ENCODE data around the gene HSPA2.
A peak's percentile ranks its signal among the peaks of the same experiment; 100 is the strongest.
"Not testable (repeated sequence)": the region's sequence is repeated elsewhere in the genome, so short reads cannot be mapped to it uniquely, and the experiment has no call there.

The HSPA2 gene

GRCh38 chr14:64516969-64517368 is 23.6 kb upstream of the HSPA2 start:
- no peak for DNase-seq

GRCh38 chr14:64517667-64518066 is 22.9 kb upstream of the HSPA2 start:
- not testable (repeated sequence) for DNase-seq

GRCh38 chr14:64518229-64518628 is 22.3 kb upstream of the HSPA2 start:
- DNase-seq, result no peak

GRCh38 chr14:64520699-64521098 is 19.8 kb upstream of the HSPA2 start:
- no peak for DNase-seq

GRCh38 chr14:64522591-64523355 is 17.8 kb upstream of the HSPA2 start:
- DNase-seq, result no peak

- no peak for DNase-seq
Measured at GRCh38 chr14:64525354-64525753, 15.2 kb upstream of the HSPA2 start.

GRCh38 chr14:64531567-64531966 is 9.0 kb upstream of the HSPA2 start:
- no peak for DNase-seq

- DNase-seq, result no peak
Measured at GRCh38 chr14:64536488-64537245, 3.9 kb upstream of the HSPA2 start.

- no peak for DNase-seq
Measured at GRCh38 chr14:64541261-64541971, 875 bp downstream of the HSPA2 start.

GRCh38 chr14:64541972-64542835 is 1.7 kb downstream of the HSPA2 start:
- DNase-seq, result no peak

- no peak for DNase-seq
Measured at GRCh38 chr14:64542836-64543201, 2.3 kb downstream of the HSPA2 start.

GRCh38 chr14:64544607-64545312 is 4.2 kb downstream of the HSPA2 start:
- DNase-seq, result no peak

GRCh38 chr14:64549016-64549415 is 8.5 kb downstream of the HSPA2 start:
- no peak for DNase-seq

- peak; percentile 45 for DNase-seq
Measured at GRCh38 chr14:64549791-64550620, 9.5 kb downstream of the HSPA2 start, which contains the start of gene PPP1R36. Gene PPP1R36 (plus strand): TSS chr14:64549961. CDS start chr14:64549998, 37 bp downstream.

- DNase-seq, result no peak
Measured at GRCh38 chr14:64550621-64551333, 10.2 kb downstream of the HSPA2 start.

GRCh38 chr14:64554556-64554955 is 14.0 kb downstream of the HSPA2 start:
- no peak for DNase-seq

GRCh38 chr14:64556526-64556925 is 16.0 kb downstream of the HSPA2 start:
- DNase-seq, result peak; percentile 5

GRCh38 chr14:64558216-64558615 is 17.7 kb downstream of the HSPA2 start:
- not testable (repeated sequence) for DNase-seq

- DNase-seq, result no peak
Measured at GRCh38 chr14:64561631-64562030, 21.1 kb downstream of the HSPA2 start.

- DNase-seq, result no peak
Measured at GRCh38 chr14:64562436-64562835, 21.9 kb downstream of the HSPA2 start.
